HG03135 (cell line): ENCODE results near the gene ZNF138.

Source experiments
- ATAC-seq: cut with Tn5 transposase; IDR thresholded peaks from one replicate; pipeline ENCODE4 v1.9.1; 2021; ENCODE audit warnings: mild to moderate bottlenecking, moderate library complexity; ENCODE audit not compliant: unreplicated experiment

The ZNF138 gene

DNA sequence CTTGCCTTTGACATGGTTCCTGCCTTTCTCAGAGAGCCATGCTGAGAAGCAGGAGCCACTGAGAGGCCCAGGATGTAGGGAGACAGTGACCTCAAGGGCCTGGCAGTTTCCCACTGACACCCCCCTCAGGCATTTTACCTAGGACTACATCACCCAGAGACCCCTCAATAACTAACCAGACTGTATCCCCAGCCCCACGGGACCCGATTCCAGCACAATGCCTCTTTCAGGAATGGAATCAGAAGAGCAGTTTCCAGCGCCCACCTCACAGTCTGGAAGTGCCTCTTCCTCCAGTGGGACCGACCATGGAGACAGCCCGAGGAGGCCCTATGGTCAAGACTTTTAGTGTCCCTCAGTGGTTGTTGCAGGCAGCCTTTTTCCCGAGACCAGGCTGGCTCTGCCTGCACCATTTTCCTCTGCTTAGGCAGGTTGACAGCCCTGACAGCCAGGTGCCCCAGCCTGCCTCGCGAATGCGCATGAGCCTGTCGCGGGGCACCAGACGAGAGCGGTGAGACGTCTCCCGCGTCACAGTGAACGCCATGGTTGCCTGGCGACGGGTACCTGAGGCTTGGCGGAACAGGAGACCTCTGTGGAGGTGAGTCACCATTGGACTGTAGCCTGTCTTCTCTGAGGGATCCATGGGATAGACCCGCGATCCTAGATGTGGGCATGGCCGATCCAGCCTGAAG is 80.5 kb downstream of the ZNF138 start:
- ATAC-seq = no peak

DNA sequence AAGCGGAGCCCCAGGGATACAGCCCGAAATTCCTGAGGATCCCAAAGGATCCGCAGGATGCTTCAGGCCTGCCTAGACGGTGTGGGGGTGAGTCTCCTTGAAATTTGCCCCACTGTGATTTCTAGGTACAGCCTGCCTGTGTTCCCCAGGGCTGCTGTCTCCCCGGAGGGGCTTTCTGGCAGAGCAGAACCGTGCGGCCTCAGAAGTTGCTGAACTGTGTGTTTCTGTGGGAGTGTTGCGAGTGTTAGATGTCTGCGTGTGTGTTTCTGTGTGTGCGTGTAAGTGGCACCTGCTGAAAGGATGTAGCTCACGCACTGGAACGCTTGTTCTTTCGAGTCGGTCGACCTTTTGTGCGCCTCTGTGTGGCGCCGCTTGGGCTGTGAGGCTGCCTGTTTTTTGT is 81.0 kb downstream of the ZNF138 start:
- no peak for ATAC-seq

DNA sequence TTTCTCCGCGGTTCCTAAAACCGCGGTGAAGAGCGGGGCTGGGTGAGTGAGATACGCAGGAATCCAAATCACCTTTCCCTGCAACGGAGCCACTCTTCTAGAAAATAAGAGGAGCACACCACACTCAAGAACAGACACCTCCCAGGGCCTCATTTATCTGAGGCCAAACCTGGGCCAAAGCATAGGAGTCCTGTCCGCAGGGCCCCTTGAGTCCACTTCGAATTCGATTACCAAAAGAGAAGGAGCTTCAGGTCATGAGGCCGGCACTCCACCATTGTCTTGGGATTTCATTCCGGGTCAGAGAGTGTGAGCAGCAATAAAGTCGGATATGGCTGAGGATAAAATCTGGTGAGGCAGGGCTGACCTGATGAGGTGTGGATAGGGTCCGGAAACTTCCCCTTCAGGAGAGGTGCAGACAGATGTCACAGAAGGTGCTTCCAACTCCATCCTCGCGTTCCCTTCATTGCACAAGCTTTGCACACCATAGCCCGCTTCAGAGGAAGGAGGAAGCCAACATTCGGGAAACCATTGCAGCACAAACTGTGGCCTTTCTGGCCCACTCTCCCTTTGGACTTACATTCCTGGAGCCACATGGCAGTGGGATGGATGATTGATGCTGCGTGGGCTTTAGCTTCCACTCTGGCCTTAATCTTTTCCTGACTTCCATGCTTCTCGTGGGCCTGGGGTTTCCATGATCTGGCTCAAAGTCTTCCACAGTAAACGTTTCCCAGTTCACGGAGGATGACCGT is 81.6 kb downstream of the ZNF138 start:
- no peak for ATAC-seq

DNA sequence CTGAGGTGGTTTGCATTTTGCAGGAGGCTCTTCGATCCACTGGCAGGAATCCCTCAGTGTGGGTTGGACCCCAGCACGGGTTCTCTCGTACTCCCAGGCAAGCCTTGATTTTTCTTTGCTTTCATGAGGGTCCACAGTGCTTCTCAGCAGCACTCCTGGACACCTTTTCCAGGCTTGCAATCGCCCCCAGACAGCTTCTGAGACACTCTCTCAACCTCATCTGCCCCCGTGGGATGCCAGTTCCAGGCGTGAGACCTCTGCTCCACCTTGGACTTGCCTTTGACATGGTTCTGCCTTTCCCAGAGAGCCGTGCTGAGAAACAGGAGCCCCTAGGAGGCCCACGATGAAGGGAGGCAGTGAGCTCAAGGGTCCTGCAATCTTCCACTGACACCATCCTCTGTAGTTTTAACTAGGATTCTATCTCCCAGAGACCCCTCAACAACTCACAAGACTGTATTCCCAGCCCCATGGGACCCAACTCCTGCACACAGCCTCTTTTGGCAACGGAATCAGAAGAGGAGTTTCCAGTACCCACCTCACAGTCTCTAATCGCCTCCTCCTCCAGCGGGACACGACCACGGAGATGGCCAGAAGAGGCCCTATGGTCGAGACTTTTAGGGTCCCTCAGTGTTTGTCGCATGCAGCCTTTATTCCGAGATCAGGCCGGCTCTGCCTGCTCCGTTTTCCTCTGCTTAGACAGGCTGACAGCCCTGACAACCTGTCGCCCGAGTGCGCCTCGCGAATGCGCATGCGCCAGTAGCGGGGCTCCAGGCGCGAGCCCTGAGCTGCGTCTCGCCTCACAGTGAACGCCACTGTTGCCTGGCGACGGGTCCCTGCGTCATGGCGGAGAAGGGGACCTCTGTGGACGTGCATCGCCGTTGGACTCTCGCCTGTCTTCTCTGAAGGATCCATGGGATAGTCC is 82.8 kb downstream of the ZNF138 start:
- no peak for ATAC-seq

DNA sequence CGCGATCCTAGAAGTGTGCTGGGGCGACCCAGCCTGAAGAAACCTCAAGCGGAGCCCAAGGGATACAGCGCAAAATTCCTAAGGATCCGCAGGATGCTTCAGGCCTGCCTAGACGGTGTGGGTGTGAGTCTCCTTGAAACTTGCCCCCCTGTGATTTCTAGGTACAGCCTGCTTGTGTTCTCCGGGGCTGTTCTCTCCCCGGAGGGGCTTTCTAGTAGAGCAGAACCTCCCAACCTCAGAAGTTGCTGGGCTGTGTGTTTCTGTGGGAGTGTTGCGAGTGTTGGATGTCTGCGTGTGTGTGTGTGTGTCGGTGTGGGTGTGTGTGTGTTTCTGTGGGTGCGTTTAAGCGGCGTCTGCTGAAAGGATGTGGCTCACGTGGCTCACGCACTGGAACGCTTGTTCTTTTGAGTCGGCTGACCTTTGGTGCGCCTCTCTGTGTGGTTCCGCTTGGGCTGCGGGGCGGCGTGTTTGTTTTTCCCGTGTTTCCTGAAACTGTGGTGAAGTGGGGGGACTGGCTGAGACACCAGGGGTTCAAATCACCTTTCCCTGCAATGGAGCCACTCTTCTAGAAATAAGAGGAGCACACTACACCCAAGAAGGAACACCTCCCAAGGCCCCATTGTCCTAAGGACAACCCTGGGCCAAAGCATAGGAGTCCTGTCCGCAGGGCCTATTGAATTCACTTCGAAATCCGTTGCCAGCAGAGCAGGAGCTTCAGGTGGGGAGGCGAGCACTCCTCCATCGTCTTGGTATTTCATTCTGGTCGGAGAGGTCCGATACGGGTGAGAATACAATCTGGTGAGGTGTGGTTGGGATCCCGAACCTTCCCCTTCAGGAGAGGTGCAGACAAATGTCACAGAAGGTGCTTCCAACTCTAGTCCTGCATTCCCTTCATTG is 83.7 kb downstream of the ZNF138 start:
- ATAC-seq = no peak

DNA sequence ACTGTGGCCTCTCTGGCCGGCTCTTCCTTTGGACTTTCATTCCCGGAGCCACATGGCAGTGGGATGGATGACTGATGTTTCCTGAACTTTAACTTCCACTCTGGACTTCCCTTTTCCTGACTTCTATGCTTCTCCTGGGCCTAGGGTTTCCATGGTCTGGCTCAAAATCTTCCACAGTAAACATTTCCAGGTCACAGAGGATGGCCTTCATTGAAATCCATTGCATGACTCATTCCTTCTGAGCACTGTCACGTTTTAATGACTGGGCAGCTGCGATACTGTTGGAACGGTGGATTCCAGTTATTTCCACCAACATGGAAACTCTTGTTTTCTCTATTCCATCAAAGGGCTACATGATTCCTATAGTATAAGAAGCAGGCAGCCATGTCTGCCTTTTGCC is 84.5 kb downstream of the ZNF138 start:
- no peak for ATAC-seq

DNA sequence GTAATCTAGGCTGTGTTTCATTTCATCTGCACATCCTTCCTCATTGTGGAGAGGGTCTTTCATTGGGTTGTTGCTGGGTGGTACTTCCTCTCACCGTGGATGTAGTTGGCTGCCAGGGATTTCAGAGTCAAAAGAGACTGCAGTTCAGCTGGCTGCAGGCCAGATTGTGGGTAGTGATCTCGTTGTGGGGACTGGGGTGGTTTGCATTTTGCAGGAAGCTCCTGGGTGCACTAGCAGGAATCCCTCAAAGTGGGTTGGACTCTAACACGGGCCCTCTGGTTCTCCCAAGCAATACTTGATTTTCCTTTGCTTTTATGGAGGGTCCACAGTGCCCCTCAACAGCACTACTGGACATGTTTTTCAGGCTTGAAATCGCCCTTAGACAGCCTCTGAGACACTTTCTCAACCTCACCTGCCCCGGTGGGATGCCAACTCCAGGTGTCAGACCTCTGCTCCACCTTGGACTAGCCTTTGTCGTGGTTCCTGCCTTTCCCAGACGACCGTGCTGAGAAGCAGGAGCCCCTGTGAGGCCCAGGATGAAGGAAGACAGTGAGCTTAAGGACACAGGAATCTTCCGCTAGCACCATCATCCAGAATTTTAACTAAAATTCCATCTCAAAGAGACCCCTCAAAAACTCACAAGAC is 85.0 kb downstream of the ZNF138 start:
- no peak for ATAC-seq

DNA sequence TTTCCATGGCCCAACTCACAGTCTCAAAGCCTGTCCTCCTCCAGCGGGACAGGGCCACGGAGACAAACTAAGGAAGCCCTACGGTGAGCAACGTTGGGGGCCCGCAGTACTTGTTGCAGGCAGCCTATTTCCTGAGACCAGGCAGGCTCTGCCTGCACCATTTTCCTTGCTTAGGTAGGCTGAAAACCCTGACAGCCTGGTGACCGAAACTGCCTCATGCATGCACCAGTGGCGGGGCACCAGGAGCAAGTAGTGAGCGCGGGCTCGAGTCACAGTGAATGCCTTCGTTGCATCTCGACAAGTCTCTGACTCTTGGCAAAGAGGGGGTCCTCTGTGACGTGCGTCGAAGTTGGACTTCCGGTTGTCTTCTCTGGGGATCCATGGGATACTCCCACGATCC is 85.6 kb downstream of the ZNF138 start:
- ATAC-seq = no peak

DNA sequence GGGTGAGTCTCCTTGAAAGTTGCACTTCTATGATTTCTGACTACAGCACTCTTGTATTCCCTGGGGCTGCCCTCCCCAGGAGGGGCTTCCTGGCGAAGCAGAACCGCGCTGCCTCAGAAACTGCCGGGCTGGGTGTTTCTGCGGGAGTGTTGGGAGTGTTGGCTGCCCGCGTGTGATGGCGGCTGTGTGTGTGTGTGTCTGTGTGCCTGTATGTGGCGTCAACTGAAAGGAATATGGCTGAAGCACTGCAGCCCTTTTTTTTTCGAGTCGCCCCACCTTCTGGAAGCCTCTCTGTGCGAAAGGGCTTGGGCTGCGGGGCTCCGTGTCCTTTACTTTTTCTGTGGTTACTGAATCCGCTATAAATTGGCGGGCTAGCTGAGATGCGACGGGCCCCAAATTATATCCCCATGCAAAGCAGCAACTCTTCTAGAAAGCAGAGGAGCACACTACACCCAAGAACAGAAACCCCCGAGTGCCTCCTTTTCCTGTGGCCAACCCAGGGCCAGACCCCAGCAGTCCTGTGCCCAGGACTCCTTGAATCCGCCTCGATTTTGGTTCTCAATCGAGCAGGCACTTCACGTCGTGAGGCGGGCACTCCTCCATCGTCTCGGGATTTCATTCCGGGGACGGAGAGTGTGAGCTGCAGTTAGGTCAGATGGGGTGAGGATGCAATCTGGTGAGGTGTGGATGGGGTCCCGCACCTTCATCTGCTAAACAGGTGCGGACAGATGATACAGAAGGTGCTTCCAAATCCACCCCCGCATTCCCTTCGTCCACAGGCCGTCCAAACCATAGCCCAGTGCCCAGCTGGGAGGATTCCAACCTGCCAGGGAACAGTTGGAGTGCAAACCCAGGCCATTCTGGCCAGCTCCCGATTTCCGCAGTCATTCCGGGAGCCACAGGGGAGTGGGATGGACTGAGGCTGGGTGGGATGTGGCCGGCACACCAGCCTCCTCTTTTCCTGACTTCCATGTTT is 86.4 kb downstream of the ZNF138 start:
- ATAC-seq = no peak

DNA sequence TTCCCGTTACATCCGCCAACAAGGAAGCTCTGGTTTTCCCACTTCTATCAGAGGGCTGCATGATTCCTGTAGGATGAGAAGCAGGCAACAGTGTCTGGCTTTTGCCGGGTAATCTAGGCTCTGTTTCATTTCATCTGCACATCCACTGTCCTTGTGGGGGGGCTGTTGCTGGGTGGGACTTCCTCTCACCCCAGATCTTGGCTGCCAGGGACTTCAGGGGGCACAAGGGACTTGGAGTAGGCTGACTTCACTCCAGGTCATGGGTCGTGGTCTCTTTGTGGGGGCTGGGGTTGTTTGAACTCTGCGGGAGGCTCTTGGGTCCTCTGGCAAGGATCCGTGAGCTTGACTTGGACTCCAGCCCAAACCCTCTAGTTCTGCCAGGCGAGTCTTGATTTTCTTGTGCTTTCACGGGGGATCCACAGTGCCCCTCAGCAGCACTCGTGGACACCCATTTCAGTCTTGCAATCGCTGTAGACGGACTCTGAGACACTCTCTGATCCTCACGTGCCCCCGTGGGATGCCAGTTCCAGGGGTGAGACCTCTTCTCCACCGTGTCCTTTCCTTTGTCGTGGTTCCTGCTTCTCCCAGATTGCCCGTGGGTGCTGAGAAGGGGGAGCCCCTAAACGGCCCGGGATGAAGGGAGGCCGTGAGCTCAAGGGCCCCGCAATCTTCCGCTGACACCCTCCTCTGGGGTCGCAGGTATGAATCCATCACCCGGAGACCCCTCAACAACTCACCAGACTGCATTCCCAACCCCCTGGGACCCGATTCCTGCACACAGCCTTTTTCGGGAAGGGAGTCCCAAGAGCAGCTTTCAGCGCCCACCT is 87.4 kb downstream of the ZNF138 start:
- ATAC-seq = no peak

DNA sequence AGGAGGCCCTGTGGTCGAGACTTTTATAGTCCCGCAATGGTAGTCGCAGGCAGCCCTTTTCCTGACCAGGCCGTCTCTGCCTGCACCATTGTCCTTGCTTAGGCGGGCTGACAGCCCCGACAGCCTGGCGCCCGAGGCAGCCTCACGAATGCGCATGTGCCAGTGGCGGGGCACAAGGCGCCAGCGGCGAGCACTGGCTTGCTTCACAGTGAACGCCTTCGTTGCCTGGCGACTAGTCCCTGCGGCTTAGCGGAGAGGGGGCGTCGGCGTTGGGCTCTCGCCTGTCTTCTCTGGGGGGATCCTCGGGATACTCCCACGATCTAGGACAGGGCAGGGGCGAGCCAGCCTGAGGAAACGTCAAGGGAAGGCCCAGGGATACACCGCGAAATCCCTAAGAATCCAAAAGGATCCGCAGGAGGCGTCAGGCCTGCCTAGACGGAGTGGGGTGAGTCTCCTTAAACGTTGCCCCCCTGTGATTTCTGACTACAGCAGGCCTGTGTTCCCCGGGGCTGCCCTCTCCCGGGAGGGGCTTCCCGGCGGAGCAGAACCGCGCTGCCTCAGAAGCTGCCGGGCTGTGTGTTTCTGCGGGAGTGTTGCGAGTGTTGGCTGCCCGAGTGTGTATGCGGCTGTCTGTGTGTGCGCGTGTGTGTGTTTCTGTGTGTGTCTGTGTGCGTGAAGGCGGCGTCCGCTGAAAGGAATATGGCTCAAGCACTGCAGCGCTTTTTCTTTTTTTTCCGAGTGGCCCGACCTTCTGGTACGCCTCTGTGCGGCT is 88.3 kb downstream of the ZNF138 start:
- ATAC-seq = no peak
